ENCODE measurements around the gene NHS. TPM values are rescaled to one million over a fixed set of nuclear protein-coding genes. Genes with fewer than 3 reads are reported as not detected.

The NHS gene
- total RNA-seq, 1 donor from 2014 or later = 117 TPM

DNA sequence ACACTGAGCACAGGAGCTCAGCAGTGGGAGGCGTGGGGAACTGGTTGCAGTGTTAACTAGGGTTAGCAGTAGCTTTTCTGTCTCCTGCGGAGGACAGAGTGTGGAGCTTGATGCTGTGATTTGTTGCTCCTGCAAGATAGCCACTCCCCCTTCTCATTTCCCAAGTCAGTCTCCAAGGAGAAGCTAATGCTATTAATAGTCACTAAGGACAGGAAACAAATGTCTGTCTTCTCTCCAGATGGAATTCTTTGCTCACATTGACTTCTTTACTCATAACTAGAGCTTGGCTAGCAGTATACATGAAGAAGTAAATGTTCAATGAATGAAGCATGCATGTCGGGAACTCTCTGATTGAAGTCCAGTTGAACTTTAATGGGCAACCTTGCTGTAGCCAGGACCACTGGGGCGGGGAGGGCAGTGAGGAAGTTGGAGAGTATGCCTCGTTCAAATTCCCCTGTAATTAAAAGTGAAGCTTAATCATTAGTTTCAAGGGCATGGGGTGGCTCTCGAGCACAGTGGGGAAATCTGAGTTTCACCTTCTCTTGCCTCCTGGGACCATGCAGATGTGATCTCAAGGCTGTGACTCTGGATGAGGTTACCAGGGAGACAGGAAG, 205.6 kb downstream of the NHS start:
- no peak overlapping the region for H3K4me3 Mint-ChIP-seq (ENCODE audit: low read depth)
- H3K9me3 Mint-ChIP-seq (ENCODE audit: low read depth) = no peaks in the 10 kb centered on the region
- DNase-seq (ENCODE audit: low spot score, unreplicated experiment) = no peak
- H3K27ac Mint-ChIP-seq = peak overlapping the region; percentile 60
- peaks cover 44% of the 10 kb centered on the region for H3K4me1 Mint-ChIP-seq (ENCODE audit: low read depth)
- H3K36me3 Mint-ChIP-seq (ENCODE audit: insufficient read depth) = peaks cover 5% of the 10 kb centered on the region
- TF ChIP-seq, protein P1, sequence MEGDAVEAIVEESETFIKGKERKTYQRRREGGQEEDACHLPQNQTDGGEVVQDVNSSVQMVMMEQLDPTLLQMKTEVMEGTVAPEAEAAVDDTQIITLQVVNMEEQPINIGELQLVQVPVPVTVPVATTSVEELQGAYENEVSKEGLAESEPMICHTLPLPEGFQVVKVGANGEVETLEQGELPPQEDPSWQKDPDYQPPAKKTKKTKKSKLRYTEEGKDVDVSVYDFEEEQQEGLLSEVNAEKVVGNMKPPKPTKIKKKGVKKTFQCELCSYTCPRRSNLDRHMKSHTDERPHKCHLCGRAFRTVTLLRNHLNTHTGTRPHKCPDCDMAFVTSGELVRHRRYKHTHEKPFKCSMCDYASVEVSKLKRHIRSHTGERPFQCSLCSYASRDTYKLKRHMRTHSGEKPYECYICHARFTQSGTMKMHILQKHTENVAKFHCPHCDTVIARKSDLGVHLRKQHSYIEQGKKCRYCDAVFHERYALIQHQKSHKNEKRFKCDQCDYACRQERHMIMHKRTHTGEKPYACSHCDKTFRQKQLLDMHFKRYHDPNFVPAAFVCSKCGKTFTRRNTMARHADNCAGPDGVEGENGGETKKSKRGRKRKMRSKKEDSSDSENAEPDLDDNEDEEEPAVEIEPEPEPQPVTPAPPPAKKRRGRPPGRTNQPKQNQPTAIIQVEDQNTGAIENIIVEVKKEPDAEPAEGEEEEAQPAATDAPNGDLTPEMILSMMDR (IDR thresholded peaks at IDR 0.05; ENCODE audit: unreplicated experiment) = no peak
- H3K27me3 Mint-ChIP-seq = no peaks in the 10 kb centered on the region

- H3K9me3 Mint-ChIP-seq (ENCODE audit: low read depth) = no peaks in the 10 kb centered on the region
- H3K36me3 Mint-ChIP-seq (ENCODE audit: insufficient read depth) = peaks cover 2% of the 10 kb centered on the region
- no peaks in the 10 kb centered on the region for H3K27me3 Mint-ChIP-seq
- TF ChIP-seq, protein P1 (IDR thresholded peaks at IDR 0.05; ENCODE audit: unreplicated experiment) = no peak
- H3K4me1 Mint-ChIP-seq (ENCODE audit: low read depth) = peaks cover 36% of the 10 kb centered on the region
- no peak for DNase-seq (ENCODE audit: low spot score, unreplicated experiment)
- no peak overlapping the region for H3K27ac Mint-ChIP-seq
- no peak overlapping the region for H3K4me3 Mint-ChIP-seq (ENCODE audit: low read depth)
These were observed 206.6 kb downstream of the NHS start for GRCh38 chrX:17581641-17582040.

- Mint-ChIP-seq H3K4me3 (ENCODE audit: low read depth) (no peak overlapping the region), H3K9me3 (ENCODE audit: low read depth) (peaks cover under 1% of the 10 kb centered on the region)
These were observed 209.3 kb downstream of the NHS start for GRCh38 chrX:17584248-17584681.

GRCh38 chrX:17585006-17585405, 210.0 kb downstream of the NHS start:
- H3K27me3 Mint-ChIP-seq = no peaks in the 10 kb centered on the region
- H3K4me1 Mint-ChIP-seq (ENCODE audit: low read depth) = peaks cover 37% of the 10 kb centered on the region
- peaks cover 3% of the 10 kb centered on the region for H3K9me3 Mint-ChIP-seq (ENCODE audit: low read depth)

More at GRCh38 chrX:17584248-17584681, 209.3 kb downstream of the NHS start:
- DNase-seq (ENCODE audit: low spot score, unreplicated experiment) = no peak
- Mint-ChIP-seq H3K4me1 (ENCODE audit: low read depth) (peaks cover 37% of the 10 kb centered on the region), H3K36me3 (ENCODE audit: insufficient read depth) (no peaks in the 10 kb centered on the region), H3K27me3 (no peaks in the 10 kb centered on the region), H3K27ac (peak overlapping the region; percentile 76)
- TF ChIP-seq, protein P1 (IDR thresholded peaks at IDR 0.05; ENCODE audit: unreplicated experiment) = no peak

DNA sequence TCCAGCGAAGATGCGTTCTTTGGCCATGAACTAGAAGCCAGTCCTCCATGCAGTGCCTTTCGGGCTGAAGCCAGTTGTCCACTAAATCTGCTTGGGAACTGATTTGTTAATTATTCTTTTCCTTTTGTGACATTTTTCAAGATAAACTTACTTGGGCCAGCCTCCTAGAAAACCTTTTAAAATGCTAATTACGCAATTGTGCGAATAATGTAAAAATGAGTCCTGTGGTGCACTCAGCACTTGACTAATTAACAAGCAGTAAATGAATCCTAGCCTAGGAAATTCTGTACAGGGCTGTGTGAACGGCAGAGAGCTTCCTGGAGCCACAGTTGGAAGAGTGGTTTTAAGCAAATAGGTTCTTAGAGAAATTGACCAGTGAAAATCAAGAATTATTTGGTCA, 212.4 kb downstream of the NHS start:
- Mint-ChIP-seq H3K27me3 (no peaks in the 10 kb centered on the region), H3K4me3 (ENCODE audit: low read depth) (no peak overlapping the region), H3K36me3 (ENCODE audit: insufficient read depth) (peaks cover 3% of the 10 kb centered on the region), H3K4me1 (ENCODE audit: low read depth) (peaks cover 32% of the 10 kb centered on the region), H3K27ac (no peak overlapping the region), H3K9me3 (ENCODE audit: low read depth) (peaks cover 3% of the 10 kb centered on the region)
- TF ChIP-seq, protein P1 (IDR thresholded peaks at IDR 0.05; ENCODE audit: unreplicated experiment) = no peak
- no peak for DNase-seq (ENCODE audit: low spot score, unreplicated experiment)

More at GRCh38 chrX:17585006-17585405, 210.0 kb downstream of the NHS start:
- no peak for DNase-seq (ENCODE audit: low spot score, unreplicated experiment)
- Mint-ChIP-seq H3K4me3 (ENCODE audit: low read depth) (no peak overlapping the region), H3K27ac (peak overlapping the region; percentile 62), H3K36me3 (ENCODE audit: insufficient read depth) (peaks cover 3% of the 10 kb centered on the region)
- TF ChIP-seq, protein P1 (IDR thresholded peaks at IDR 0.05; ENCODE audit: unreplicated experiment) = no peak
